ENCODE data around the gene HHIPL1.

HHIPL1 gene

DNA sequence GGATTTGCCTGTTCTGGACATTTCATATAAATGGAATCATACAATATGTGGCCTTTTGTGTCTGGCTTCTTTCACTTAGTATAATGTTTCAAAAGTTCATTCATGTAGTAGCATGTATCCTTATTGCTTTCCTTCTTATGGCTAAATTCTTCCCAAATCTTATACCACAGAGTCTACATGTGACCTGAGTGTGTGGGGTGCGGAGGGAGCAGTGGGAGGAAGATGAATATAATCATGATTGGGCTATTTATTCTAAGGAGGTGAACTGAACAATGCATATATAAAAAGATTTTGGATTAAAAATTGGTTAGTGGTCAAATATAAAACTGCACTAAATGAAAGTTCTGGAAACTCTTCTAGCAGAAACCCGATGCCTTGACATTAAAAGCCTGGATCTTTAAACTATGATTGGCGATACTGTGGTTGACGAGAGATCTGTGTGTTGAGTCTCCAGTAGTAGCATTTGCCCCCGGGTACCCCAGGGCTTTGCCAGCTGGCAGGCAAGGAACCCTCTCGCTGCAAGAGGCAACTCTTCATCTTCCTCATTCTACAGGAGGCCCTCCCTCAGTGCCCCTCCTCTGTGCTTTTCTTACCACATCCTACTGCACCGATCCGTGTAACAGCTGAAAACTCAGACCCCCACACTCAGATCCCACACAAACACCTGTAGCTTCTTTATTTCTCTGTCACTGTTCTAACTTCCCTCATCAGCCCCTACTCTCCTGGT lies 41.8 kb downstream of the HHIPL1 start:
- Histone ChIP-seq H3K9ac (ENCODE audit: low read length) (no peak overlapping the region), H3K4me3 (ENCODE audit: low read length) (no peak overlapping the region), H3K27me3 (ENCODE audit: control insufficient read depth, insufficient read depth, low read length) (no peaks in the 10 kb centered on the region), H3K4me1 (ENCODE audit: control insufficient read depth, insufficient read depth, low read length) (peaks cover 7% of the 10 kb centered on the region), H3K36me3 (ENCODE audit: control insufficient read depth, insufficient read depth, low read length) (no peaks in the 10 kb centered on the region), H3K27ac (ENCODE audit: low read depth, low read length) (no peak overlapping the region)

DNA sequence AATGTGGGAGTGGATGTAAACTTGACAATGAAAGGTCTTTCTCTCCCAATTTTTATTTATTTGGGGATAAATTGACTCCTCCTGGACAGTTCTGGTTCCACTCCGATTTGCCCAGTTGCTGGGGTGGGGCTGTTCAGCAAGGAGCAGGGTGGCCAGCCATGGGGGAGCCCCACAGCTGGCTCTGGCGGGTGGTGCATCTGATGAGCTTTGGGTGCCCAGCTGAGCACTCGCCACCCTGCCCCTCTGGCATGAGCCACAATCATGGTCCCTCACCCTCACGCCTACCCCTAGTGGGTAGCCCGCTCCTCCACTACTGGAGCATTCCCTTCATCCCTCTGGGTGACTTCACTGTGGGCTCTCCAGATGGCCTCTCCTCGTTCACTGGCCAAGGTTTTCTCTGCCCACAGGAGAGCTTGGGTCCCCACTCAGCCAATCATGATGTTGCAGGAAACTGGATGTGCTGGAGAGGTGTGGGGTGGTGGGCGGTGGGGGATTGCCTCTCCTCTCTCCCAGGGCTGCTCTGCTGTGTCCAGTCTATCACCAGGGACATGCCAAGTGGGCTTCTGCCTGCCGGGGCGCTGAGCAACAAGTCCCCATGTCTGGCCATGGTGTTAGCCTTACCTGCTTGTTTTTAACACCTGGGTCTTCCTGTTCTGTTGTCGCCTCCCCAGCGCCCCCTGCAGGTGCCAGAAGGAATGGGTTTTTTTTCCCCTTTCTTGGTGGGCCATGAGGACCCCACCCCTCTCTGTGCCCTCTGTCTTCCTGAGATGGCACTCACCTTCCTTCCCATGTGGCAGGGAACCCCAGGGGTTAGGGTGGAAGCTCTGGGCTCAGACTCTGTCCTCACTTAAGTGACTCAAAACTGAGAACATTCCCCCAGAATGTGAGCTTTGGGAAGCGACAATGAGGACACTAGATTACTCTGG lies 42.6 kb downstream of the HHIPL1 start:
- H3K27ac ChIP-seq (ENCODE audit: low read depth, low read length), result no peak overlapping the region
- peaks cover 7% of the 10 kb centered on the region for H3K4me1 ChIP-seq (ENCODE audit: control insufficient read depth, insufficient read depth, low read length)
- H3K36me3 ChIP-seq (ENCODE audit: control insufficient read depth, insufficient read depth, low read length), result no peaks in the 10 kb centered on the region
- no peaks in the 10 kb centered on the region for H3K27me3 ChIP-seq (ENCODE audit: control insufficient read depth, insufficient read depth, low read length)
- H3K4me3 ChIP-seq (ENCODE audit: low read length), result no peak overlapping the region
- no peak overlapping the region for H3K9ac ChIP-seq (ENCODE audit: low read length)

DNA sequence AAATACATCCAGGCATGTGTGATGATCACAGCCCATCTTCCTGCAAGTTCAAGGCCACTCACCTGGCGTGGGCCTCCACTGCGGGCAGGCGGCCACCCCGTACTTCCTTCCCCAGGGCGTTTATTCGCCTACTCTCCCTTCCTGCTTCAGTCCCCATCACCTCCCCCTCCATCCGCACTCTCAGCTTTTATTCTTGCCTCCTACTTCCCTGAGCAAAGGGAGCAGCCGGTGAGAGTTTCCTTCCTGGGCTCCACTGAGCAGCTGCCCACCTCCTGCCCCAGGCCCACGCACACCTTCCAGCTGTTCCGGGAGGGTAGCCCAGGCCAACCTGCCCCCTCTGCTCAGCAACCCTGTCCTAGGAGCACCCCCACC lies 43.3 kb downstream of the HHIPL1 start:
- no peak overlapping the region for H3K9ac ChIP-seq (ENCODE audit: low read length)
- peaks cover 3% of the 10 kb centered on the region for H3K4me1 ChIP-seq (ENCODE audit: control insufficient read depth, insufficient read depth, low read length)
- no peaks in the 10 kb centered on the region for H3K27me3 ChIP-seq (ENCODE audit: control insufficient read depth, insufficient read depth, low read length)
- H3K4me3 ChIP-seq (ENCODE audit: low read length), result no peak overlapping the region
- H3K27ac ChIP-seq (ENCODE audit: low read depth, low read length), result no peak overlapping the region
- no peaks in the 10 kb centered on the region for H3K36me3 ChIP-seq (ENCODE audit: control insufficient read depth, insufficient read depth, low read length)

DNA sequence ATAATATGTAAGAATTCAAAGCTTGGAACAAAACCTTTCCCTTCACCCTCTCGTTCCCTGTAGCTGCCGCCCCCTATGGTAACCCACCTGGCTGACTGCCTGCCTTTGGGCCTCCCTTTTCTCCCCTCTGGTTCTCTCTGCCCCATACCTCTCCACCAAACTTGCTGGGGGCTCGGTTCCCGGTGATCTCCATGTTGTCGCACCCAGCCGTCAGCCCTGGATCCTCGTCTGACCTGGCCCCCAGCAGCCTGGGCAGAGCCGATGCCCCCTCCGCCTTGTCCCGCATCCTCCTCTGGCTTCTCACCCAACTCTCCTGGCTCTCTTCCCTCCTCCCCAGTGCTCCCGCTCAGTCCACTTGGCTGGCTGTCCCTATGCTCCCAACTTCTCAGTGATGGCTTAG lies 43.7 kb downstream of the HHIPL1 start:
- no peak overlapping the region for H3K4me3 ChIP-seq (ENCODE audit: low read length)
- no peak overlapping the region for H3K9ac ChIP-seq (ENCODE audit: low read length)
- no peaks in the 10 kb centered on the region for H3K36me3 ChIP-seq (ENCODE audit: control insufficient read depth, insufficient read depth, low read length)
- peaks cover 3% of the 10 kb centered on the region for H3K4me1 ChIP-seq (ENCODE audit: control insufficient read depth, insufficient read depth, low read length)
- no peak overlapping the region for H3K27ac ChIP-seq (ENCODE audit: low read depth, low read length)
- no peaks in the 10 kb centered on the region for H3K27me3 ChIP-seq (ENCODE audit: control insufficient read depth, insufficient read depth, low read length)

DNA sequence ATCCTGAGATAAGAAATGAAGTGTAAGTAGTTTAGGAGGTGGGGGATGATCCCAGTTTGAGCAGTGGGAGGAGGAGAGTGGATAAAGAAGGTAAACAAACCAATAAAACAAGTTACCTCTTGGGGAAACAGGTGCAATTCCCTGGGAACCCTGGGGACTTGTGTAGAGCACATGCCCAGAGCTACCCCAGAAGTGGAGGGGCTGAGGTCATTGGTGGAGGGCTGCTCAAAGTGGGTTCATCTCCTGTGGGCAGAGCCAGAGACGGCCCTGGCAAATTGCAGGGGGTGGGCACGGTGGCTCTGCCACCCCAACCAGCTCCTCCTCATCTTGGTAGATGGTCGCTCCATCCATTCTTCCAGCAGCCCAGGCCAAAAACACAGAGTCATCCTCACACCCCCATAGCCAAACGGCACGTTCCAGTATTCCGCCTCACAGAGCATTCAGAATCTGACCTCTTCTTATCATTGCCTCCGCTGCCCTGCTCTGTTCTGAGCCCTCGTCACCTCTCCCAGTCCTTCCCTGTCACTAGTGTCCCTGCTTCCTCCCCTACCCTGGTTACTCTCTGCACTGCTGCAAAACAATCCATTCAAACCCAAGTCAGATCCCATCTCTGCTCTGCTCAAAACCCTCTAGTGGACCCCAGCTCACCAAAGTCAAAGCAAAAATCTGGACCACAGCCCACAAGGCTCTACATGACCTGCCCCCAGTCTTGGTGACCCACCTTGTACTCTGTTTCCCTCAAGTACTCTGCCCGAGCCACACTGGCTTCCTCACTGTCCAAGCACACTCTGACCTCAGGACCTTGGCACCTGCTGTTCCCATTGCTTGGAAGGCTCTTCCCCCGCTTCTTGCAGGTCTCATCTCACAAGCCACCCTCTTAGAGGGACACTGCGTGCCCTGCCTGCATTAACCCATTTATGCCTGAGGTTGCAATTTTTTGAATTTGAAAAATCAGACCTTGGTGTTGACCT lies 44.6 kb downstream of the HHIPL1 start:
- peaks cover 2% of the 10 kb centered on the region for H3K4me1 ChIP-seq (ENCODE audit: control insufficient read depth, insufficient read depth, low read length)
- H3K27me3 ChIP-seq (ENCODE audit: control insufficient read depth, insufficient read depth, low read length), result no peaks in the 10 kb centered on the region

DNA sequence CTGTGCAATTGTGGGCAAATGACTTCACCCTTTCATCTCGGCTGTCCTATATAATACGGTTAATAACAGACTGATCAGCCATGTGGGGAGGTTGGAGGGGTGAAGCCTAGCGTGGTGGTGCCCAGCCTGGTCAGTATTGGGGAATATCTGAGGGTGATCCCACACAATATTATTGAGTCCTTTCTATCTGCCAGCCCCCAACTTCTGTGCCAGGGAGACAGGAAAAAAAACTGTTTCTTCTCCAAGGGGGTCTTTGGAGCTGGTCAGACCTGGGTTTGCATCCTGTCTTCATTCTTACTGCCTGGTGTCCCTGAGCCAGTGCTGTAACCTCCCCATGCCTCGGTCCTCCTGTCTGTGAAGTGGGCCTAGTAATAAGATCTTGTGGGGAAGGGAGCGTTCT lies 45.7 kb downstream of the HHIPL1 start:
- Histone ChIP-seq H3K9ac (ENCODE audit: low read length) (no peak overlapping the region), H3K27ac (ENCODE audit: low read depth, low read length) (no peak overlapping the region), H3K4me1 (ENCODE audit: control insufficient read depth, insufficient read depth, low read length) (no peaks in the 10 kb centered on the region), H3K27me3 (ENCODE audit: control insufficient read depth, insufficient read depth, low read length) (no peaks in the 10 kb centered on the region), H3K36me3 (ENCODE audit: control insufficient read depth, insufficient read depth, low read length) (no peaks in the 10 kb centered on the region), H3K4me3 (ENCODE audit: low read length) (no peak overlapping the region)

More for the DNA sequence above, 44.6 kb downstream of the HHIPL1 start:
- Histone ChIP-seq H3K9ac (ENCODE audit: low read length) (no peak overlapping the region), H3K27ac (ENCODE audit: low read depth, low read length) (no peak overlapping the region), H3K4me3 (ENCODE audit: low read length) (no peak overlapping the region), H3K36me3 (ENCODE audit: control insufficient read depth, insufficient read depth, low read length) (no peaks in the 10 kb centered on the region)

DNA sequence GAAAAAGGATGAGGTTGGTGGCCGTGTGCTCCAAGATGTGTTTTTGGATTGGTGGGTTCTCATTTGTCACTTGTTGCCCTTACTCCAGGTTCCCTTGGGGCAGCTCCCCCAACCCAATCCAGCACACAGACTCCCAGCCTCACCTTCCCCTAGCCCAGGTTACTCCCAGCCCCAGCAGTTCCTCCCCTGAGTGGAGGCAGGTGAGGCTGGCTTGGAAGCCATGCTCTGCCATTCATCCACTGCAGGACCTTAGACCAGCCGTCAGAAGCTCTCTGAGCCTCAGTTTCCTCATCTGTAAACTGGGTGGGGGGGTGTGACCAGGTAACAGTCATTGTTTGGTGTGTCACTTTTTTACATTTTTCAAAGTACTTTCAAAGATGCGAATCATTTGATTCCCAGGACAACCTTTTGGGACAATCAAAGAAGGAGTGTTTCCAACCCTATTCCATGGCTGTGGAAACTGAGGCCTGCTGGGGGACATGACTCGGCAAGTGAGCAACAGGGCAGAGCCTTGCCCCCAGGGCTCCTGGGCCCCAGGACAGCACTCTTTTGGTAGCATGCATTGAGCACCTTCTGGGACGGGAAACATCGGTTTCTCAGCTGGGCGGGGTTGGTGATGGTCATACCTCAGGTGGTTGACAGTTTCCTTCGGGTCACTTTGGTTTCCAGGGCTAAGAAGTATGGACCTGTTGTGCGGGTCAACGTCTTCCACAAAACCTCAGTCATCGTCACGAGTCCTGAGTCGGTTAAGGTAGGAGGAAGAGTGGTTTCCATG lies 46.4 kb downstream of the HHIPL1 start:
- H3K9ac ChIP-seq (ENCODE audit: low read length), result no peak overlapping the region
- H3K36me3 ChIP-seq (ENCODE audit: control insufficient read depth, insufficient read depth, low read length), result no peaks in the 10 kb centered on the region
- no peaks in the 10 kb centered on the region for H3K4me1 ChIP-seq (ENCODE audit: control insufficient read depth, insufficient read depth, low read length)
- H3K27ac ChIP-seq (ENCODE audit: low read depth, low read length), result no peak overlapping the region
- no peaks in the 10 kb centered on the region for H3K27me3 ChIP-seq (ENCODE audit: control insufficient read depth, insufficient read depth, low read length)
- H3K4me3 ChIP-seq (ENCODE audit: low read length), result no peak overlapping the region

DNA sequence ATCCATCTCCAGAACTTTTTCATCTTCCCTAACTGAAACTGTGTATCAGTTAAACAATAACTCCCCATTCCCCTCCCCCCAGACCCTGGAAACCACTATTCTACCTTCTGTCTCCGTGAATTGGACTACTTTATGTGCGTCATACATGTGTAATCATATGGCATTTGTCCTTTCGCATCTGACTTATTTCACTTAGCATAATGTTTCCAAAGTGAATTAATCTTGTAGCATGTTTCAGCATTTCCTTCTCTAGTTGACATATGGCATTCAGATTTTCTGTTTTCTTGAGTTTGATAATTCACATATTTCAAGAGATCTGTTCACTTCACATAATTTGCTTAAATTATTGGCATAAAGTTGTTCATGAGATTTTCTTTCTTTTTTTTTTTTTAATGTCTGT lies 49.0 kb downstream of the HHIPL1 start:
- no peak overlapping the region for H3K9ac ChIP-seq (ENCODE audit: low read length)
- H3K27ac ChIP-seq (ENCODE audit: low read depth, low read length), result no peak overlapping the region
- no peak overlapping the region for H3K4me3 ChIP-seq (ENCODE audit: low read length)
- H3K4me1 ChIP-seq (ENCODE audit: control insufficient read depth, insufficient read depth, low read length), result no peaks in the 10 kb centered on the region
- no peaks in the 10 kb centered on the region for H3K36me3 ChIP-seq (ENCODE audit: control insufficient read depth, insufficient read depth, low read length)
- H3K27me3 ChIP-seq (ENCODE audit: control insufficient read depth, insufficient read depth, low read length), result no peaks in the 10 kb centered on the region

DNA sequence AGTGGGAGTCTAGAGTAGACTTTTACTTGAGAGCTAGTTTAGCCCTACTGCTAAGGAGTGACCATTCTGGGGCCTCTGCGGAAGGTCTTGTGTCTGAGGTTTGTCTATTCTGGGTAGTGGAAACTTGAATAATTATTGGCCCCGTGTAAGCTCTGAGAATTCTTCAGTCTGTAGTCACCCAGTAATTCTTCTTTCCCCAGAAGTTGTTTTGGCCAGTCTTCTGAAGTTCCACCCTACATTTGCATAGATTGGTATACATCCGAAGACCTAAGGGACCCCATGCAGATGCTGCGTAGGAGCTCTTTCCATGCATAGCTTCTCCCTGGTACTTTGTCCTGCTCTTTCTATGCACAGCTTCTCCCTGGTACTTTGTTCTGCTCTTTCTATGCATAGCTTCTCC lies 52.0 kb downstream of the HHIPL1 start:
- Histone ChIP-seq H3K9ac (ENCODE audit: low read length) (no peak overlapping the region), H3K27ac (ENCODE audit: low read depth, low read length) (no peak overlapping the region), H3K4me3 (ENCODE audit: low read length) (no peak overlapping the region), H3K27me3 (ENCODE audit: control insufficient read depth, insufficient read depth, low read length) (no peaks in the 10 kb centered on the region), H3K36me3 (ENCODE audit: control insufficient read depth, insufficient read depth, low read length) (no peaks in the 10 kb centered on the region), H3K4me1 (ENCODE audit: control insufficient read depth, insufficient read depth, low read length) (no peaks in the 10 kb centered on the region)

DNA sequence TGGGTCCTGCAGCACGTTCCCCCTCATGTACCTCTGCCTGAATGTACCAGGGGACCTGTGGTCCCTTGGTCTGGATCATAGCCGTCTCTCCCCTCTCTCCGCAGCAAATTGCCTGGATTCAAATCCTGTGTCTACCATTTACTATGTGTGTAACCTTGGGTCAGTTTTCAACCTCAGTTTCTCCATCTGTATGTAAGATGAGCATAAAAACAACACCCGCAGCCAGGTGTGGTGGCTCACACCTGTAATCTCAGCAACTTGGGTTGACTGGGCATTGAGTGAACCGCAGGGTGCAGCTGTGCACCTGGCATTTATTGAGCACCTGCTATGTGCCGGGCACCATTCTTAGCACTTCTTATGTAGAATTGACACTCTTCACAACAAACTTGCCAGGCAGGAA lies 53.3 kb downstream of the HHIPL1 start:
- H3K36me3 ChIP-seq (ENCODE audit: control insufficient read depth, insufficient read depth, low read length), result no peaks in the 10 kb centered on the region
- H3K27ac ChIP-seq (ENCODE audit: low read depth, low read length), result no peak overlapping the region
- H3K4me1 ChIP-seq (ENCODE audit: control insufficient read depth, insufficient read depth, low read length), result no peaks in the 10 kb centered on the region
- H3K4me3 ChIP-seq (ENCODE audit: low read length), result no peak overlapping the region
- no peak overlapping the region for H3K9ac ChIP-seq (ENCODE audit: low read length)
- no peaks in the 10 kb centered on the region for H3K27me3 ChIP-seq (ENCODE audit: control insufficient read depth, insufficient read depth, low read length)

DNA sequence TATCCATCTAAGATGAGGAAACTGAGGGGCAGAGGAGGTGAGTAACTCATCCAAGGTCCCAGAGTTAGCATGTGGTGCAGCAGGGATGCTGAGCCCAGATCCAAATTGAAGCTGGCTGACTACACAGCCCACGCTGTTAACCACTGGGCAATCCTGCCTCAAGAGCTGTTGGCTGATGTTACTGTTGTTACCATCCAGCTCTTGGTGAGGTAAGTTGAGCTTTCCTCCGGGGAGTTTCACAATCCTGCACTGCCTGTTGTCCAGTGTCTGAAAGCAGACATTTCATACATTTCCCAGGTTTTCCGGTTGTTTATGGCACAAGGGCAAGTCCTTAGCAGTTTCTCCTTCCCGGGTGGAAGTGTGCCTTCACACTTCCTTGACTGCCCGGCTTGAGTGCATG lies 53.7 kb downstream of the HHIPL1 start:
- H3K27me3 ChIP-seq (ENCODE audit: control insufficient read depth, insufficient read depth, low read length), result no peaks in the 10 kb centered on the region
- H3K4me3 ChIP-seq (ENCODE audit: low read length), result no peak overlapping the region
- no peak overlapping the region for H3K9ac ChIP-seq (ENCODE audit: low read length)
- H3K27ac ChIP-seq (ENCODE audit: low read depth, low read length), result no peak overlapping the region
- no peaks in the 10 kb centered on the region for H3K4me1 ChIP-seq (ENCODE audit: control insufficient read depth, insufficient read depth, low read length)
- H3K36me3 ChIP-seq (ENCODE audit: control insufficient read depth, insufficient read depth, low read length), result no peaks in the 10 kb centered on the region
